ENCODE measurements around the gene PRIM2.
"Not testable (repeated sequence)": the region's sequence is repeated elsewhere in the genome, so short reads cannot be mapped to it uniquely, and the experiment has no call there.

The PRIM2 gene

DNA sequence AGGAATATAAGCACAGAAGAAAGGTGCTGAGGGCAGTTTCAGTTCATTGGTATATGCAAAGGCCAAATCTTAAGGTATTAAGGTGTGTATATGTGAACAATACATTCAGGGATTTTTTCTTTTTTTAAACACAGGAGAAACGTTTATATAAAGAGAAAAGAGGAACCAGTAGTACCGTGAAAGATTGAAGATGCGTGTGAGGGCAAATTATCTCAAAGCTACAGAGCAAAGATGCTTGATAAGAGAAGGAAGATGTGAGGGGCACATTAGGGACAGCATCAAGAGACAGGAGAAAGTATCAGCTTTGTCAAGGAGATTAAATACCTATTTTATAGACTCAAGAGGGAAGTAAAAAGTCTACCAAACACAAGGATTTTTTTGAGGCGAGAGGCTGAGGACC, 165.0 kb downstream of the PRIM2 start:
- not testable (repeated sequence) for H3K27ac ChIP-seq (ENCODE audit: low read depth, low read length); H3K27me3 ChIP-seq (ENCODE audit: control insufficient read depth in 1 of 2, insufficient read depth in 2 of 2, low read length in 2 of 2); H3K36me3 ChIP-seq (ENCODE audit: insufficient read depth, low read length); H3K9me3 ChIP-seq (ENCODE audit: low read length); H3K4me1 ChIP-seq (ENCODE audit: insufficient read depth, low read length); H3K4me3 ChIP-seq (ENCODE audit: low read depth in 1 of 2, low read length in 2 of 2); H3K9ac ChIP-seq (ENCODE audit: low read length)

DNA sequence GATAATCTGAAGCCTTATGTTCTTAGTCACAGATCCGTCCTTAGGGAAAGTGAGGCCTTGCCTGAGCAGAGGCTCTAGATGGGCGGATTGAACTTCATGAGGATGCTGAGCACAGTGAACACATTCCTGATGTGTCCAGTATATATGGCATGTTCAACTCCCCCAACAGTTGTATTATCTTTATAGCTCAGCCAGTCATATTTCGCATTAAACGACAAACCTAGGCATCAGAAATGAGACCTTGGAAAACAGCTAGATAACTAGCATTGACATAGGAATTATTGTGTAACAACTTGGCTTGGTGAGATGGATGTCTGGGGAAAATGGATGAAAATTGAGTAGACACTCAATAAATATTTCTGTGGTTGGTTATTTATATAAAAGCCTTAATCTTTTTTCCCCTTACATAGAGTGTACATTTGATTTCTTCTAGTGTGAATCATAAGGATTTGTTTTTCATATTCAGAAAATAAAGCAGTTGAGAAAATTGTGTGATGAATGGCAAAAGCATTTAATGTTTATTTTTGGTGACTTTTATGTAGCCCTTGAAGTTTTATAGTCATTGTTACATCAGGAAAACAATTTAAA, 169.2 kb downstream of the PRIM2 start:
- not testable (repeated sequence) for H3K4me1 ChIP-seq (ENCODE audit: insufficient read depth, low read length); H3K27ac ChIP-seq (ENCODE audit: low read depth, low read length); H3K9ac ChIP-seq (ENCODE audit: low read length); H3K27me3 ChIP-seq (ENCODE audit: control insufficient read depth in 1 of 2, insufficient read depth in 2 of 2, low read length in 2 of 2); H3K36me3 ChIP-seq (ENCODE audit: insufficient read depth, low read length); H3K9me3 ChIP-seq (ENCODE audit: low read length); H3K4me3 ChIP-seq (ENCODE audit: low read depth in 1 of 2, low read length in 2 of 2)

GRCh38 chr6:57488551-57488950, 171.1 kb downstream of the PRIM2 start:
- H3K4me3 ChIP-seq (ENCODE audit: low read depth in 1 of 2, low read length in 2 of 2); H3K27ac ChIP-seq (ENCODE audit: low read depth, low read length); H3K4me1 ChIP-seq (ENCODE audit: insufficient read depth, low read length); H3K36me3 ChIP-seq (ENCODE audit: insufficient read depth, low read length); H3K9ac ChIP-seq (ENCODE audit: low read length); H3K9me3 ChIP-seq (ENCODE audit: low read length); H3K27me3 ChIP-seq (ENCODE audit: control insufficient read depth in 1 of 2, insufficient read depth in 2 of 2, low read length in 2 of 2): not testable (repeated sequence)

DNA sequence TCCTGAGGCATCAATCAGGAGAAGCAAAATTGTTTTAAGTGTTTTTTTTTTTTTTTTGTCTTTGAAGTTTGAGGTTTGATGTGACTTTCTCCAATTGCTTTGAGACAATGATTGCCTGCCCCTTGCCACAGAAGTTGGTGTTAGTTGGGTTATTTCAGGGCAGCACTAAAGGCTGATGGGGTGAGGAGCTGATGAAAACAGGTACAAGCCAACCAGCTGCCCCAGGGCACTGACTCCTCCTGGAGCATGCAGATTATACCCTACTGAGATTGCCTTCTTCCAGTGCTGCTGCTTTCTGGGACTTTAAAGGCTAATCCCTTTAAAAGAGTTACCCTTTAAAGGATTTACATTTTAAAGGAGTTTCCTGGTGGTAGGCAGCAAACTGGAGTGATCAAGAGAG, 172.5 kb downstream of the PRIM2 start:
- not testable (repeated sequence) for H3K4me1 ChIP-seq (ENCODE audit: insufficient read depth, low read length); H3K27me3 ChIP-seq (ENCODE audit: control insufficient read depth in 1 of 2, insufficient read depth in 2 of 2, low read length in 2 of 2); H3K27ac ChIP-seq (ENCODE audit: low read depth, low read length); H3K9ac ChIP-seq (ENCODE audit: low read length); H3K4me3 ChIP-seq (ENCODE audit: low read depth in 1 of 2, low read length in 2 of 2); H3K9me3 ChIP-seq (ENCODE audit: low read length); H3K36me3 ChIP-seq (ENCODE audit: insufficient read depth, low read length)

DNA sequence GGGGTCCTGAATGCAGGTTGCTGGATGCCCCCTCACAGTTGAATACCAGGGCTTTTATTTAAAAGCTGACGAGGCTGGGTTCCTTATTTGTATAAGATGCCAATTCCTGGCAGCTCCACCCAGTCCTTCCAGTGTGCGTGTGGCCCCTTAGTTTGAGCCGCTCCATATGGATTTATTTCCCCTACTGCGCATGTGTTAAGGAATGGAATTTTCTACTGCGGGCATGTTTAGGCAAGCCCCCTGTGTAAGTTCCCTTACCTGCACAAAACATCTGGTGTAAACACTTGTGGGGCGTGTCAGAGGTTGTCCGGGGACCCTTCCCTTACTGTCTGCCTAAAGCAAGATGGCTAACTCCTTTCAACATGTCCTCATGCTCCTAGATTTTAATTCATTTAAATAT, 174.4 kb downstream of the PRIM2 start:
- H3K4me1 ChIP-seq (ENCODE audit: insufficient read depth, low read length); H3K27ac ChIP-seq (ENCODE audit: low read depth, low read length); H3K9me3 ChIP-seq (ENCODE audit: low read length); H3K36me3 ChIP-seq (ENCODE audit: insufficient read depth, low read length); H3K4me3 ChIP-seq (ENCODE audit: low read depth in 1 of 2, low read length in 2 of 2); H3K9ac ChIP-seq (ENCODE audit: low read length); H3K27me3 ChIP-seq (ENCODE audit: control insufficient read depth in 1 of 2, insufficient read depth in 2 of 2, low read length in 2 of 2): not testable (repeated sequence)

DNA sequence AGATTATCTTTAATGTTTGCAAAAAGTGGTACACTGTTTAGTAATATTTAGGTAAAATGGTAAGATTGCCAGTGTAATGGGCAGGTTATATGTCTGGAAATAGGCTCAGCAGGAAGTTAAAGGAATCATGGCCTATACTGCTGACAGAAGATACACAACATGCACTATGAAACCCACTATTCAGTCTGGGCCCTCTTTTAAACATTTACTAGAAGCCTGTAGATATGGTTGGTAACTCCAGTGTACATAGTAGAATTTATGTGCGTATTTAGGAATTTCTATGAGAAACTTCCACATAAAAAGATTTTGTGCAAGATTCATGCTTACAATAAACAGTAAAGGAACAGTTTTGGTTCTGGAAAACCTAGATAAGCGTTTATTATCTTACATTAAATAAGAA, 178.8 kb downstream of the PRIM2 start:
- not testable (repeated sequence) for H3K36me3 ChIP-seq (ENCODE audit: insufficient read depth, low read length); H3K27me3 ChIP-seq (ENCODE audit: control insufficient read depth in 1 of 2, insufficient read depth in 2 of 2, low read length in 2 of 2); H3K4me3 ChIP-seq (ENCODE audit: low read depth in 1 of 2, low read length in 2 of 2); H3K9ac ChIP-seq (ENCODE audit: low read length); H3K9me3 ChIP-seq (ENCODE audit: low read length); H3K27ac ChIP-seq (ENCODE audit: low read depth, low read length); H3K4me1 ChIP-seq (ENCODE audit: insufficient read depth, low read length)

DNA sequence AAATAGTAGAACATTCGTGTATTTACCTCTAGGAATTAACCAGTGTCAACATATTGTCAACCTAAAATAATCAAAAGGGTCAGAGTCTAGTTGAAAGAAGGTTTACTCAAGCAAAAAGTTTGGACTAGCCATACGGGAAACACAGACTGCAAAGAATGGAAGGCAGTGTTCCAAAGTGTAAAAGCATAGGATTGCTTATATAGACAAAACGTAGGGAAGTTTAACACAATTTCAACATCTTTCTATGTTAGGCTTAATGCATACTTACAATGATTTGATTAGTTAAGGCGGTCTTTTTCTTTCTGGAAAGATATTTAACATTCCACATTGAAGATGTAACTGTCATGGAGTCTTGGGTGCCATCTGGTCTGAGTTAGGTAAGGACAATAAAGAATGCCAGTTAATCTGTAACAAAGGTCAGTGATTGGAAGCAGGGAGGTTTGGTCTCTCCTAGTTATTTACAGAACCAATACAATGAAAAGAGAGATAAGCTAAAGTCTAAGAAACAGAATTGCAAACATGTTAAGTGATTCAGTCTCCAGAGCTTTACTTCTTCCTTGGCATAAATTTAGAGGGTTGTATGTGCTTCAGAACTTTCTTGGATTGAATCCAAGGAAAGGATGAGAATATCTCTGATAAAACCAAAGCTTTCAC, 183.1 kb downstream of the PRIM2 start:
- not testable (repeated sequence) for H3K4me1 ChIP-seq (ENCODE audit: insufficient read depth, low read length); H3K9ac ChIP-seq (ENCODE audit: low read length); H3K36me3 ChIP-seq (ENCODE audit: insufficient read depth, low read length); H3K27me3 ChIP-seq (ENCODE audit: control insufficient read depth in 1 of 2, insufficient read depth in 2 of 2, low read length in 2 of 2); H3K4me3 ChIP-seq (ENCODE audit: low read depth in 1 of 2, low read length in 2 of 2); H3K9me3 ChIP-seq (ENCODE audit: low read length); H3K27ac ChIP-seq (ENCODE audit: low read depth, low read length)

GRCh38 chr6:57502387-57502786, 185.0 kb downstream of the PRIM2 start:
- H3K9me3 ChIP-seq (ENCODE audit: low read length); H3K4me3 ChIP-seq (ENCODE audit: low read depth in 1 of 2, low read length in 2 of 2); H3K27me3 ChIP-seq (ENCODE audit: control insufficient read depth in 1 of 2, insufficient read depth in 2 of 2, low read length in 2 of 2); H3K27ac ChIP-seq (ENCODE audit: low read depth, low read length); H3K36me3 ChIP-seq (ENCODE audit: insufficient read depth, low read length); H3K4me1 ChIP-seq (ENCODE audit: insufficient read depth, low read length); H3K9ac ChIP-seq (ENCODE audit: low read length): not testable (repeated sequence)

GRCh38 chr6:57505251-57505650, 187.8 kb downstream of the PRIM2 start:
- not testable (repeated sequence) for H3K27ac ChIP-seq (ENCODE audit: low read depth, low read length); H3K27me3 ChIP-seq (ENCODE audit: control insufficient read depth in 1 of 2, insufficient read depth in 2 of 2, low read length in 2 of 2); H3K4me1 ChIP-seq (ENCODE audit: insufficient read depth, low read length); H3K9me3 ChIP-seq (ENCODE audit: low read length); H3K9ac ChIP-seq (ENCODE audit: low read length); H3K36me3 ChIP-seq (ENCODE audit: insufficient read depth, low read length); H3K4me3 ChIP-seq (ENCODE audit: low read depth in 1 of 2, low read length in 2 of 2)

- not testable (repeated sequence) for H3K4me3 ChIP-seq (ENCODE audit: low read depth in 1 of 2, low read length in 2 of 2); H3K9ac ChIP-seq (ENCODE audit: low read length)
Observed at GRCh38 chr6:57510390-57510789, 193.0 kb downstream of the PRIM2 start.

DNA sequence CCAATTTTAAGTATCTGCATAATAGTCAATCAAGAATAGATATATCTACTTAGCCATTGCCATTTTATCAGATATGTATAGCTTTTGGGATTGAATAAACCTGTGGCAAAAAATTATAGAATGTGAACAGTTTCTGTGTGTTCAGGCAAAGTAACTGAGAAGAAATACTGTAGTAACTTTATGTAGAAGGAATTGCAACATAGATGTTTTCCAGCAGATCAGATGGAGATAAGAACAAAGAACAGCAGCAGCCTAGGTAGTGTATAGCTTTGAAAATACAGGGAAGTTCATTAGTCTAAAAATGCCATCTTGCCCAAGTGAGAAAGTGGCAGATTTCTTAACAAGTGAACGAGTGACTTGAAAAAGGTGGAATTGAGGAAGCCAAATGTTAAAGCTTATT, 197.7 kb downstream of the PRIM2 start:
- H3K4me1 ChIP-seq (ENCODE audit: insufficient read depth, low read length); H3K4me3 ChIP-seq (ENCODE audit: low read depth in 1 of 2, low read length in 2 of 2); H3K9me3 ChIP-seq (ENCODE audit: low read length); H3K9ac ChIP-seq (ENCODE audit: low read length); H3K36me3 ChIP-seq (ENCODE audit: insufficient read depth, low read length); H3K27ac ChIP-seq (ENCODE audit: low read depth, low read length); H3K27me3 ChIP-seq (ENCODE audit: control insufficient read depth in 1 of 2, insufficient read depth in 2 of 2, low read length in 2 of 2): not testable (repeated sequence)

More at GRCh38 chr6:57510390-57510789, 193.0 kb downstream of the PRIM2 start:
- not testable (repeated sequence) for H3K9me3 ChIP-seq (ENCODE audit: low read length); H3K27ac ChIP-seq (ENCODE audit: low read depth, low read length); H3K27me3 ChIP-seq (ENCODE audit: control insufficient read depth in 1 of 2, insufficient read depth in 2 of 2, low read length in 2 of 2); H3K4me1 ChIP-seq (ENCODE audit: insufficient read depth, low read length); H3K36me3 ChIP-seq (ENCODE audit: insufficient read depth, low read length)

DNA sequence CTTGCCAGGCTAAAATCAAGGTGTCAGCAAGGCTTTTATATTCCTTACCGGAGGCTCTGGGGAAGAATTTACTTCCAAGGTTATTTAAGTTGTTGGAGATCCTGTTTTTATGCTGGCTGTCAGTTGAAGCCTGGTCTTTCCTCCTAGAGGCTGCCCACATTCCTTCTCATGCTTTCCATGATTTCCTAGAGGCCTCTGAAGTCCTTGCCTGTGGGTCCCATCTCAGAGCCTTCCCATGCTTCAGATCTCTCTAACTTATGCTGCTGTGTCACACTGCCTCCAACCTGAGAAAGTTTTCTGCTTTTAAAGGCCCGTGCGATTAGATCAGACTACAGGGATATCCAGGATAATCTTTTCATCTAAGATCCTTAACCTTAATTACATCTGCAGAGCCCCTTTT, 198.4 kb downstream of the PRIM2 start:
- H3K4me1 ChIP-seq (ENCODE audit: insufficient read depth, low read length); H3K27ac ChIP-seq (ENCODE audit: low read depth, low read length); H3K36me3 ChIP-seq (ENCODE audit: insufficient read depth, low read length); H3K27me3 ChIP-seq (ENCODE audit: control insufficient read depth in 1 of 2, insufficient read depth in 2 of 2, low read length in 2 of 2); H3K9ac ChIP-seq (ENCODE audit: low read length); H3K4me3 ChIP-seq (ENCODE audit: low read depth in 1 of 2, low read length in 2 of 2); H3K9me3 ChIP-seq (ENCODE audit: low read length): not testable (repeated sequence)

All from muscle layer of colon (tissue), 2 donors.